HG02642 (cell line): ENCODE measurements around the gene CSRNP2.
"Not testable (repeated sequence)": the region's sequence is repeated elsewhere in the genome, so short reads cannot be mapped to it uniquely, and the experiment has no call there.

Source experiments
- ATAC-seq: cut with Tn5 transposase; IDR thresholded peaks from one replicate; pipeline ENCODE4 v1.9.1; 2021; ENCODE audit warnings: mild to moderate bottlenecking; ENCODE audit not compliant: unreplicated experiment, poor library complexity

The CSRNP2 gene

DNA sequence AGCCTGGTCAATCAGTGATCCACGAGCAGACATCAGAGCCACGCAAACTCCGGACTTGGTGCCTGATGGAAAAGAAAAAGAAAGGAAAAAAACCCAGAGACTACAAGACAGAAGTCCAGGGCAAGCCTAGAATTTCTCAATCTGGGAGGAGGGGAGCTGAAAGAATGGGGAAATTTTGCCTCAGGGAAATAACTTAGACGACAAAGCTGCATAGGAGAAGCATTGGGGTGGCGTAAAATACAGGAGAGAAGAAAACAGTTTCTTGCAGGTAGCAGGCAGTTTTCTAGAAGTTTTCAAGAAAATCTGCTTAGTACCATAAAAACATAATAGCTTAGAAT is 54.6 kb downstream of the CSRNP2 start:
- ATAC-seq: no peak

DNA sequence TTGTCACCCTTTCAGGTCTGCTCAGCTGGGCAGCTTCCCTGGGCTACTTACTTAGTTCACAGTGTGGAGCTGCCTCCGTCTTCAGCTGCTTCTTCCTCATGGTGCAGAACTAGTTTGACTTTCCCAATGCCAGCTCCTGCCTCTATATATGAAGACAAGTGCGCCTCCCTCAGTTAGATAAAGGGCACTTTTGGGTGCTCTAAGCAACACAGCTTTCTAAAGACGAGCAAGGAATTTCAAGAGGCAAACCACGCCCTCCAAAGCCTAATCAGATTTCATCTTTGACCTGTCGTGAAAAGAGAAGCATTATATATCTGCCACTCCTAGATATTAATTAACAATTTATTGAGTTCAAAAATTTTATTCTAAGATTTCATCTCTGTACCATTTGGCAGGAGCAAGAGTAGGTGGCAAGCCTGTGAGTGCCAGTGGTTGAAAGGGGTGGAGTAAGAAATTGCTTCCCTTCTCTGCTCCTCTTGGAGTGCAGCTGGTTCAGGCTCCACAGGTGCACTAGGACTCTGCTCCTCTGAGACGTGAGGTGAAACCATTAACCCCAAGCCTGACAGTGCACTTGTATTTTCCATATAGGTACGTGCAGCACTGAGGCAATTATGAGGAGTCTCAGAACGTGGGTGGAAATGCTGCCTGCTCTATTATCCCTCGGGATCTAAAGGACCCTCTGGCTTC is 55.1 kb downstream of the CSRNP2 start:
- no peak for ATAC-seq

DNA sequence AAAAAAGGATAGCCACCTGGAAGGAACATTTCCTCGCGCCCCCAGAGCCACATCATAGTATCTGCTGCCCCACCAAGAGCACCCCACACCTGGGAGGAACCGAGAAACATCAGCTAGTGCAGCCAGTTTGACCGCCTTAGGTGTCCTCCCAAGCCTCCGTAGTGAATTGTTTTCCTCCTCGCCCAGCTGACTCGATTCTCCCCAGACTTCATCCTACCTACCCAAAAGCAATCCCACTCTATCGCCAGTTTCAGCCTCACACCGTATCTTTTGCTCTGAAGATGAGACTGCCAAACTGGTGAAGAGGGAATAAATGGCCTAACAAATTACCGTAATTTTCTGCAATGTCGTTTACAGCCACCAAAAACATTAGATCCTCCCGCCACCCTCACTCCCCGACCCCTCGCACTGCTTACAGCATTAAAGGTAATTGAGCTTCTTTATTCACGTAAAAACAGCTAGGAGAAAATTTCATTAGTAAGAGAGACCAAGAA is 56.0 kb downstream of the CSRNP2 start:
- ATAC-seq: no peak

DNA sequence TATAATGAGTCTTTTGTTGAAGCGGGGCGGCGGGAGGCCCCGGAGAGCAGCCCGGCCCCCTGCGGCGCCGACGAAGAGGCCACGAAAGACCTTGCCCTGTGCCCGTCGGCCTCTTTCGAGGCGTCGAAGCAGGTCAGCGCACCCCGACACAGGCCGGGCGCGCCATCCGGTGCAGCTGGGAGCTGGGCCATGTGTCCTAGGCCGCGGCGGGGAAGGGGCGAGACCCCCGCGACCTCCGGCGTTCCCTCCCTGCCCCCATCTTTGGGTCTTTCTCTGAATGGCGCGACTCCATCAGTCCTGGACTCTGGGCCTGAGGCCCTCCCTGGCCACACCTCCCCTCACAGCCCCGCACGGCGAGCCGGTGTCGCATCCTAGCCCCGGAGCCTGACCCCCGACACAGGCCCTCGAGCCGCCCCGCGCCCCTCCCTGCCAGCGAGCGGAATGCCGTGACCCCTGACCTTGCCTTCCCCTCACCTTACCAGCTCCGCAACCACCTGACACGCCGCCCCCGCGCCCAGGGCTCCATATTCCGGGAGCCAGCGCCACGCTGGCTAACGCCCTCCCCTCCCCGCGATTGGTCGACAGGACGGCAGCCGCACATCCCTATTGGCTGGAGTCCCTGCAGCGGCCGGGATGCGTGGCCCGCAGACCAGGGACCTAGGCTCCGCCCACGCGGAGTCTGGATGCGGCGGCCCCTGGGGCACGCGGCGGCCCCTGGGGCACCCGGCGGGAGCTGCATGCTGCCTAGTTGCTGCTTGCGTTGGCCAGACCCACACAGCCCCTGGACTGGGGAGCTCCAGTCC is 57.4 kb downstream of the CSRNP2 start, which contains the start of gene SLC11A2:
SLC11A2 (minus strand) TSS at position 549 of the 803 bp plus-strand sequence. CDS start 15,656 bp downstream, outside the sequence.
- peak; percentile 96 for ATAC-seq

DNA sequence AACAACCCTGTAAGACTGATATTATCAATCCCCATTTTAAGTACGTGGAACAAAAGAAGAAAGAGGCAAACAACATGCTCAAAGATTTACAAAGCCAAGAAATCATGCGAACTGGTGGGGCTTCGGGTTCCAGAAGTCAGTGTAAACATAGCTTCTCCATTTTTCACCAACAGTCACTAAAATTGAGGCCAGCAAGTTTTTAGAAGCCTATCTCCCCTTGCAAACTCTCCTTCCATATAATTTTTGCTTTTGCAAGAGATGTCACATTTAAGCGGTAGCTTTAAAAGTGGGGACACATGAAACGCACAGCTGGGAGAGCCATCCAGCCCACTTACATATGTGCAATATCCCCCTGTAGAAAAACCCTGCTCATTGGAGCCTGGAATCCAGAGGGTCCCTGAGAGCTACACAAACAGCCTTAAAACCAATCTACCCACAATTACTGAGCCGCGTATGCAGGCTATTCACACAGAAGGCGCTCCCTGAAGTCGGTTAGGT is 58.0 kb downstream of the CSRNP2 start:
- ATAC-seq: no peak

DNA sequence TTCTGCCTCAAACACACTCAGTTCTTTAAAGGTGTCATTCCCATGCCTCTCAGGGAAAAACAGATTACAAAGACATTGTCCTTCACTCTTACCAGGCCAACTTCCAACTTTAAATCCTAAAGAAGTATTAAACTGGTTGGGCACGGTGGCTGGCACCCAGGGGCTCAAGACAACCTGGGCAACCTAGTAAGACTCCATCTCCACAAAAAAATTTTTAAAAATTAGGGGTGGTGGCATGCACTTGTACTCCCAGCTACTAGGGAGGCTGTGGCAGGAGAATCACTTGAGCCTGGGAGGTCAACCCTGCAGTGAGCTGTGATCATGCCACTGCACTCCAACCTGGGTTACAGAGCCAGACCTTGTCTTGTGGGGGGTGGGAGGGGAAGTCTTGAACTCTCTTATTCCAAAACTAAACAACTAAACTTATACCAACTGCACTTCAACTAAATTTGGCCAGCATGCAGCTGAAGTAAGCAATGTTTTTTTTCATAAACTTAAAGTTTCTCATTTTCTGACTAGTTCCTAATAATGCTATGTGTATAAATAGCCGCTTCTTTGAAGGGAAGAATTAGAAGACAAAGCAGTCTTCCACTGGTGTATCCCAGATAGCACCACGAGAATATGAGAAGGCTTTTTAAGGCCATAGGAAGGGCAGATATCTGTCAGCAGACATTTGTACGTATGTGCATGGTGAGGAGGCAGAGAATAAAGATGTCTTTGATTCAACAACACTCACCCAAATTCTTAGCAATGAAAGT is 59.6 kb downstream of the CSRNP2 start:
- ATAC-seq: no peak

DNA sequence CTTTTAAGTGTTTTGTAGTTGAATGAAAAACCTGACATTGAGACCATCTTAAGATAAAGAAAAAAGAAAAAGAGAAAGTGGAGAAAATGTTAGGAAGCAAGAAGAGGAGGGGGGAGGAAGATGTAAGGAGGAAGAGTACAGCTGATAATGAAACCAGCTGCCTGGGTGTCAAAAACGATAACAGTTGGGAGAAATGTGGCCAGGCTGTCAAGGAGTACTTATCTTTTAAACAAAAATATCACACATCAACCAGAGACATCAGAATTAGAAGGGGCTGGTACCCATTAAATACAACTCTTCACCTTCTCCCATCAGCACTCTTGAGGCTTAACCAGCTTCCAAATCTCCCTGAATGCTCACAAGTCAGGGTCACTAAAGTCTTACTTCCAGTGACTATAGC is 61.7 kb downstream of the CSRNP2 start:
- ATAC-seq: no peak

DNA sequence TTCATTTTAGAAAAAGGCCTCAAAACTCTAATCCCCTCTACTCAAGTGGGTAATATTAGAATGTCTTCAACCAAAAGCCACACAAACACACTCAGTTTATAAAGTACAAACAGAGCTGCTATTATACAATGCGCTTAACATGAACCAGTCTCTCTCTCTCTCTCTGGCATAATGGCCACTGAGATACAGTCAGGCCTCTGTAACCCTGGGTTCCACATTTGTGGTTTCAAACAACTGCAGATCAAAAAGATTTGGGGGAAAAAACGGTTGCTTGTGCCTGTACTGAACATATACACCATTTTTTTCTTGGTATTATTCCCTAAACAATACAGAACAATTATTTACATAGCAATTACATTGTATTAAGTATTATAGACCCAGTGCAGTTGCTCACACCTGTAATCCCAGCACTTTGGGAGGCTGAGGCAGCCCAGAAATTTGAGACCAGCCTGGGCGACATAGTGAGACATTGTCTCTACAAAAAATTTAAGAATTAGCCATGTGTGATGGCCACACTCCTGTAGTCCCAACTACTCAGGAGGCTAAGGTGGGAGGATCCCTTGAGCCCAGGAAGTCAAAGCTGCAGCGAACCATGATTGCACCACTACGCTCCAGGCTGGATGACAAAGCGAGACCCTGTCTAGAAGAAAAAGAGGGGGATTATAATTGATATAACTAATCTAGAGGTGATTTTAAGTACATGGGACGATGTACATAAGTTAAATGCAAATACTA is 62.8 kb downstream of the CSRNP2 start:
- no peak for ATAC-seq

DNA sequence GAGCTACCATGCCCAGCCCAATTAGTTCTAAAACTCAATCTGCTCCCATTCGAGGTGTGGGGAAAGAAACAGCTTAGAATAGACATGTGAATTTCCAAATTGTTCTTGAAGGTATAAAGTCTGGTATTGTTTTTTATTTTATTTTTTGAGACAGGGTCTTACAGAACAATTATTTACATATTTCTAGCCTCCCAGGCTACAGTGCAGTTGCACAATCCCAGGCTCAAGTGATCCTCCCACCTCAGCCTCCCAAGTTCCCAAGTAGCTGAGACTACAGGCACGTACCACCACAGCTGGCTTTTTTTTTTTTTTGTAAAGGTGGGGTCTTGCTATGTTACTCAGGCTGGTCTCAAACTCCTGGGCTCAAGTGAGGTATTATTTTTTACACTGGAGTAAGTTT is 63.5 kb downstream of the CSRNP2 start:
- no peak for ATAC-seq

DNA sequence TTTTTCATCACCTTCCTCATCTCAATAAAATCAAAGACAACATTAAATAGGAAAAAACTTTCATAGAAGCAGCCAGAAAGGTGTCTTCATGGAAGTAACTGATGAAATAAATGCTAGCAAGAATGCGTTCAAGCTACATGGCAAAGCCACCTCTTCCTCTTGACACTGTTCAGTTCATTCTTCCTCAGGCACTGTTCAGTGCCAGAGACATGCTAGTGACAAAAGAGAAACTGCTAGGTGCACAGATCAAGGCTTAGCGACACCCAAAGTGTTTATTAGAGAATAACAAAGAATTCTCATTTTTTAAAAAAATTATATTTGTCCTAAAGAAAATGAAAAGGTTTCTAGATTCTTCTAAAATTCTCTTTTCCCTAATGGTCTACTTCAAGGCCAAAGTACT is 64.4 kb downstream of the CSRNP2 start:
- ATAC-seq: no peak

DNA sequence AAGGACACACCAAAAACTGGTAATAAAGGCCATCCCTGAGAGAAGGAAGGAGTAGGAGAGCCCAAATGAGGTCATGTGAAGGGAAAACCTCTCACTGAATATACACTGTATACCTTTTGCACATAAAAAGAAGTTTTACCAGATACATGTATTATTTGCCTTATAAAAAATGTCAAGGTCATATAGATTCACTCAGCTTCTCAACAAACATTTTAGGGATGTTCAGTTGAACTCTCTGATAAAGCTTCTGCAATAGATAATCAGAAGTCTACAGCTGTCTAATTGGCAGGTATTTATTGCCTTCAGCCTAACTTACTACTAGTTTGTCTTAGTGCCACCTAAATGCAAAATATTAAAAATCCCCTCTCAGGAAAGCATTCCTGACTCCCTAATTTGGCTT is 65.9 kb downstream of the CSRNP2 start:
- no peak for ATAC-seq

DNA sequence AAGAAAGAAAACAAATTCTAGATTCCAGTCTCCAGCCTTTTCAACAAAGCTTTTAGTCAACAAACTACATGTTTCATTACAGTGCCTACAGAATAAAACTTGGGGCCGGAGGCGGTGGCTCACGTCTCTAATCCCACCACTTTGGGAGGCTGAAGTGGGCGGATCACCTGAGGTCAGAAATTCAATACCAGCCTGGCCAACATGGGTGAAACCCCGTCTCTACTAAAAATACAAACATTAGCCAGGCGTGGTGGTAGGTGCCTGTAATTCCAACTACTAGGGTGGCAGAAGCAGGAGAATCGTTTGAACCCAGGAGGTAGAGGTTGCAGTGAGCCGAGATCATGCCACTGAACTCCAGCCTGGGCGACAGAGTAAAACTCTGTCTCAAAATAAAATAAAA is 68.9 kb downstream of the CSRNP2 start:
- ATAC-seq: not testable (repeated sequence)

DNA sequence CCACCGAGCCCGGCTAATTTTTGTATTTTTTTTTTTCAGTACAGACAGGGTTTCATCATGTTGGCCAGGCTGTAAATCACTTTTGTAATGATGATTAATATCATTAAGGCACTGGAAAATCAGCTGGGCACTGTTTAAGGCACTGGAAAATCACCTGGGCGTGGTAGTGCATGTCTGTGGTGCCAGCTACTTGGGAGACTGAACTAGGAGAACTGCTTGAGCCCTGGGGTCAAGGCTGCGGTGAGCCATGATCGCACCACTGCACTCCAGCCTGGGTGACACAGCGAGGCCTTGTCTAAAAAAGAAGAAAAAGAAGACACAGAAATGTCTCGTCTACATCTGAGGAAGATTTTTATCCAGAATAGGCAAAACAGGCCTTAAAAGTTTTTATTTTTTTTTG is 70.0 kb downstream of the CSRNP2 start:
- no peak for ATAC-seq

DNA sequence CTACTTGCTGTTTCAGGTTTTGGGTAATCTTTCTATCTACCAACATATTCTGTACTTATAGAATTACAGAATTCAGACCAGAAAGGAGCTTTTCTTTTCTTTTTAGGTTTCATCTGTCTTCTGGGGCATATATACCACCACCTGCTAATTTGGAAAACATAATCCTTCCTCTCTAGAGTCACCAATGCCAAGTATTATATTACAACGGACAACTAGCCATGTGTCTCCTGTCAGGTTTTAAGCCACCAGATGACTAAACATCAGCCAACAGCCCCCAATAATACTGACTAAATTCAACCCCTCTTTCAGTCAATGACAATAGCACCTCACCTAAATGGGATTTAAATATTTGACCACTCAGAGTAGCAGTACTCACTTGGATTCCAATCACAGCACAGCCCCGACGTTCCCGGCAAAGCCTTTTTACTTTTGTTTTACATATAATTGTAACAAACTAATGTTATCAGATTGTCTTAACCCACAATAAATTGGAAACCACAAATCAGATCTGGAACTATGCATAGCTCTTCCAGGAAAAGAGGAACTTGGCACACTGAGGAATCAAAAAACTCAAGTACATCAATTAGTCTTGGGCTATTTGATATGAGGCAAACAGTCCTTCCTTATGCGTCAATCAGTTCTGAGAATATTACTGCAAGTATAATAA is 70.7 kb downstream of the CSRNP2 start:
- no peak for ATAC-seq

DNA sequence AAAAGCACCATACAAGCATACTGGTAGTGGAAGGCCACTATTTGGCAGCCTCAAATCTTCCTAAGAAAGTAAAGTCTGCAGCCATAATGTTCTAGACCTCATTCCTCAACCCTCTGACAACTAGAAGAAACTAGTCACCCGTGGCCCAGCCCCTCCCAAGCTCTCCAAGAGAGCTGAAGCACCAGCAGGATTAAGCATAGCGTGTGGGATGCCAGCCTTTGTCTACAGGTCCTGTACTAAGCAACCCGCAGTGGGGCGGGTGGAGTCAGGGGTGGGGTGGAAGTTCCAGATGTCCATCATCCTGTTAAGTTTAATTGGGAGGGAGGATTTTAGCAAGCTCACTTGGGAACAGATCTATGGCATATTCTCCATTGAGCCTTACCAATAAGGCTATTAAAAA is 71.4 kb downstream of the CSRNP2 start:
- ATAC-seq: no peak
